ENCODE results near the gene MRTO4.
"Not testable (repeated sequence)": the region's sequence is repeated elsewhere in the genome, so short reads cannot be mapped to it uniquely, and the experiment has no call there.

The MRTO4 gene

GRCh38 chr1:19229229-19229628, 22.4 kb upstream of the MRTO4 start:
- Histone ChIP-seq H3K4me1 (ENCODE audit: control insufficient read depth, insufficient read depth, low read length) (no peaks in the 10 kb centered on the region), H3K9me3 (ENCODE audit: control insufficient read depth, insufficient read depth, low read depth, low read length) (no peaks in the 10 kb centered on the region), H3K36me3 (ENCODE audit: control insufficient read depth in 2 of 2, insufficient read depth in 1 of 2, low read length in 2 of 2) (peaks cover 63 to 99% of the 10 kb centered on the region in 2 experiments), H3K27ac (ENCODE audit: extremely low read depth, low read depth, low read length) (no peak overlapping the region), H3K4me3 (ENCODE audit: low read depth, low read length) (no peak overlapping the region)
- ChIA-PET POLR2A (interaction anchor here (0.5 kb wide), 1 partner anchor 13 kb away, joined by 4 read pairs; no protein-coding TSS in a partner anchor), CTCF (interaction anchor here (1.3 kb wide), 1 partner anchor 11 kb away, joined by 9 read pairs; no protein-coding TSS in a partner anchor)
- peak; percentile 85; the same call in 1 of the 2 replicates for TF ChIP-seq ZNF391 (tag by site-specific recombination; IDR thresholded peaks at IDR 0.05; ENCODE audit: borderline replicate concordance, low read depth)
- no peak for TF ChIP-seq ZNF488 (tag by site-specific recombination; IDR thresholded peaks at IDR 0.05)

- peaks cover 57 to 99% of the 10 kb centered on the region in 2 experiments for H3K36me3 ChIP-seq (ENCODE audit: control insufficient read depth in 2 of 2, insufficient read depth in 1 of 2, low read length in 2 of 2)
- no peak for TF ChIP-seq ZNF488 (tag by site-specific recombination; IDR thresholded peaks at IDR 0.05)
- no peak for TF ChIP-seq BCL11B (tag by site-specific recombination; IDR thresholded peaks at IDR 0.05; ENCODE audit: low read depth)
- TF ChIP-seq ZNF398 (tag by site-specific recombination; IDR thresholded peaks at IDR 0.05): no peak
- no peak for TF ChIP-seq ZNF580 (tag by site-specific recombination; IDR thresholded peaks at IDR 0.05)
- no peaks in the 10 kb centered on the region for H3K9me3 ChIP-seq (ENCODE audit: control insufficient read depth, insufficient read depth, low read depth, low read length)
- no peak overlapping the region for H3K27ac ChIP-seq (ENCODE audit: extremely low read depth, low read depth, low read length)
- H3K4me1 ChIP-seq (ENCODE audit: control insufficient read depth, insufficient read depth, low read length): no peaks in the 10 kb centered on the region
- CTCF ChIA-PET: no interaction called here
- H3K4me3 ChIP-seq (ENCODE audit: low read depth, low read length): no peak overlapping the region
- POLR2A ChIA-PET: interaction anchor here (0.5 kb wide), 1 partner anchor 14 kb away, joined by 4 read pairs; no protein-coding TSS in a partner anchor
Measured at GRCh38 chr1:19229828-19230325, 21.7 kb upstream of the MRTO4 start.

- not testable (repeated sequence) for H3K9me3 ChIP-seq (ENCODE audit: control insufficient read depth, insufficient read depth, low read depth, low read length); H3K4me3 ChIP-seq (ENCODE audit: low read depth, low read length); H3K27ac ChIP-seq (ENCODE audit: extremely low read depth, low read depth, low read length); H3K4me1 ChIP-seq (ENCODE audit: control insufficient read depth, insufficient read depth, low read length)
- ChIA-PET CTCF (interaction anchor here (0.6 to 1.2 kb wide), 4 partner anchors 10 to 1810 kb away, joined by 3 to 4 read pairs (median 3); no protein-coding TSS in a partner anchor), POLR2A (interaction anchor here (0.9 to 1.2 kb wide), 2 partner anchors 17 to 19 kb away, joined by 3 read pairs; partner anchors contain the start of gene EMC1)
- peaks cover 43 to 94% of the 10 kb centered on the region in 2 experiments for H3K36me3 ChIP-seq (ENCODE audit: control insufficient read depth in 2 of 2, insufficient read depth in 1 of 2, low read length in 2 of 2)
Measured at GRCh38 chr1:19231736-19232523, 19.7 kb upstream of the MRTO4 start.

GRCh38 chr1:19232524-19232846, 19.1 kb upstream of the MRTO4 start:
- Histone ChIP-seq H3K36me3 (ENCODE audit: control insufficient read depth in 2 of 2, insufficient read depth in 1 of 2, low read length in 2 of 2) (peaks cover 40 to 94% of the 10 kb centered on the region in 2 experiments), H3K27ac (ENCODE audit: extremely low read depth, low read depth, low read length) (no peak overlapping the region), H3K4me1 (ENCODE audit: control insufficient read depth, insufficient read depth, low read length) (no peaks in the 10 kb centered on the region), H3K9me3 (ENCODE audit: control insufficient read depth, insufficient read depth, low read depth, low read length) (no peaks in the 10 kb centered on the region), H3K4me3 (ENCODE audit: low read depth, low read length) (no peak overlapping the region)
- POLR2A ChIA-PET: interaction anchor here (0.9 to 1.2 kb wide), 2 partner anchors 18 kb away, joined by 3 read pairs; partner anchors contain the start of gene EMC1
- CTCF ChIA-PET: interaction anchor here (0.6 to 1.2 kb wide), 5 partner anchors 9 to 1811 kb away, joined by 3 to 4 read pairs (median 3); no protein-coding TSS in a partner anchor
- TF ChIP-seq ZBTB1 (tag by site-specific recombination; IDR thresholded peaks at IDR 0.05) (no peak), ZNF777 (tag by site-specific recombination; IDR thresholded peaks at IDR 0.05; ENCODE audit: borderline replicate concordance) (no peak), ZNF2 (tag by site-specific recombination; IDR thresholded peaks at IDR 0.05) (no peak), ZNF544 (tag by site-specific recombination; IDR thresholded peaks at IDR 0.05) (no peak), ZNF707 (tag by site-specific recombination; IDR thresholded peaks at IDR 0.05) (no peak), ZNF423 (tag by site-specific recombination; IDR thresholded peaks at IDR 0.05) (no peak), SALL2 (tag by site-specific recombination; IDR thresholded peaks at IDR 0.05; ENCODE audit: borderline replicate concordance) (no peak), BCL6B (tag by site-specific recombination; IDR thresholded peaks at IDR 0.05) (no peak), ZNF561 (tag by site-specific recombination; IDR thresholded peaks at IDR 0.05; ENCODE audit: borderline replicate concordance) (no peak)

Measured in HEK293 (cell line).